ENCODE results near the gene ELL2.
"Not testable (repeated sequence)": the region's sequence is repeated elsewhere in the genome, so short reads cannot be mapped to it uniquely, and the experiment has no call there.

Gene ELL2

GRCh38 chr5:95930141-95930930 is 31.3 kb downstream of the ELL2 start:
- no peak for DNase-seq (ENCODE audit: low read depth)

- DNase-seq (ENCODE audit: low read depth): no peak
Observed at GRCh38 chr5:95928724-95929253, 32.9 kb downstream of the ELL2 start.

- DNase-seq (ENCODE audit: low read depth): no peak
Observed at GRCh38 chr5:95927927-95928723, 33.5 kb downstream of the ELL2 start.

- not testable (repeated sequence) for DNase-seq (ENCODE audit: low read depth)
Observed at GRCh38 chr5:95927300-95927699, 34.4 kb downstream of the ELL2 start.

- DNase-seq (ENCODE audit: low read depth): no peak
Observed at GRCh38 chr5:95925939-95926338, 35.7 kb downstream of the ELL2 start.

GRCh38 chr5:95925378-95925744 is 36.3 kb downstream of the ELL2 start:
- no peak for DNase-seq (ENCODE audit: low read depth)

- DNase-seq (ENCODE audit: low read depth): no peak
Observed at GRCh38 chr5:95924720-95925377, 36.8 kb downstream of the ELL2 start.

- DNase-seq (ENCODE audit: low read depth): no peak
Observed at GRCh38 chr5:95923918-95924544, 37.6 kb downstream of the ELL2 start.

GRCh38 chr5:95922798-95923197 is 38.9 kb downstream of the ELL2 start:
- DNase-seq (ENCODE audit: low read depth): no peak

GRCh38 chr5:95921501-95921900 is 40.1 kb downstream of the ELL2 start:
- DNase-seq (ENCODE audit: low read depth): no peak

GRCh38 chr5:95920822-95921221 is 40.8 kb downstream of the ELL2 start:
- DNase-seq (ENCODE audit: low read depth): no peak

GRCh38 chr5:95919658-95920057 is 42.0 kb downstream of the ELL2 start:
- no peak for DNase-seq (ENCODE audit: low read depth)

GRCh38 chr5:95918421-95919006 is 43.1 kb downstream of the ELL2 start:
- DNase-seq (ENCODE audit: low read depth): no peak

GRCh38 chr5:95917207-95917606 is 44.4 kb downstream of the ELL2 start:
- DNase-seq (ENCODE audit: low read depth): no peak

GRCh38 chr5:95916687-95917085 is 45.0 kb downstream of the ELL2 start:
- no peak for DNase-seq (ENCODE audit: low read depth)

- no peak for DNase-seq (ENCODE audit: low read depth)
Observed at GRCh38 chr5:95915999-95916686, 45.5 kb downstream of the ELL2 start.

GRCh38 chr5:95913663-95914062 is 48.0 kb downstream of the ELL2 start:
- no peak for DNase-seq (ENCODE audit: low read depth)

GRCh38 chr5:95912029-95912428 is 49.6 kb downstream of the ELL2 start:
- DNase-seq (ENCODE audit: low read depth): no peak

- DNase-seq (ENCODE audit: low read depth): no peak
Observed at GRCh38 chr5:95910521-95910920, 51.1 kb downstream of the ELL2 start.

GRCh38 chr5:95909738-95910137 is 51.9 kb downstream of the ELL2 start:
- DNase-seq (ENCODE audit: low read depth): no peak

GRCh38 chr5:95908799-95909198 is 52.9 kb downstream of the ELL2 start:
- no peak for DNase-seq (ENCODE audit: low read depth)

All from activated T-cell treated with anti-CD3 and anti-CD28 coated beads for 24 hours (primary cell).